A673 (cell line): Measurements from ENCODE around the gene RFX6. TPM values are rescaled to one million over a fixed set of nuclear protein-coding genes. Genes with fewer than 3 reads are reported as not detected.

ENCODE experiments used
- BruUV-seq: library from RNA; stranded (reverse); fragments of 400-500 nt; replicated peaks from 2 replicates; lab custom pipeline; 2021; lab: Mats Ljungman, UMichigan
- CTCF ChIA-PET: fragments of 300-600 bp; sonication (Branson Sonifier 250); formaldehyde crosslinking; loops from one replicate; lab custom pipeline; 2022; ENCODE audit warnings: antibody characterized with exemption; lab: Charles Lee
- POLR2A ChIA-PET: fragments of 300-600 bp; sonication (Branson Sonifier 250); formaldehyde crosslinking; loops from one replicate; lab custom pipeline; 2022; ENCODE audit warnings: antibody characterized with exemption; ENCODE audit not compliant: low non-redundant PET; lab: Charles Lee
- DNase-seq: peaks from one replicate; pipeline ENCODE4 v3.0.0-alpha.2; 2015; ENCODE audit warnings: low spot score
- H3K27ac ChIP-seq: fragments of 200-600 bp; sonication (generic); 2 replicates; pipeline ENCODE4 v1.5.1; 2016; ENCODE audit warnings: mixed run types, low read depth, mild to moderate bottlenecking, mixed read lengths, antibody characterized with exemption, low read length; ENCODE audit not compliant: poor library complexity, severe bottlenecking
- H3K27me3 ChIP-seq: fragments of 200-600 bp; sonication (generic); replicated peaks from 2 replicates; pipeline ENCODE4 v1.6.1; 2017; ENCODE audit warnings: mixed run types, low read depth, mild to moderate bottlenecking, mixed read lengths, antibody characterized with exemption, low read length; ENCODE audit not compliant: insufficient read depth, poor library complexity
- H3K36me3 ChIP-seq: fragments of 200-600 bp; sonication (generic); 2 replicates; pipeline ENCODE4 v1.6.1; 2016; ENCODE audit warnings: mixed run types, mild to moderate bottlenecking, mixed read lengths, antibody characterized with exemption, low read length; ENCODE audit not compliant: insufficient read depth, poor library complexity, severe bottlenecking
- H3K4me1 ChIP-seq: fragments of 200-600 bp; sonication (generic); 2 replicates; pipeline ENCODE4 v1.6.1; 2017; ENCODE audit warnings: mixed run types, mild to moderate bottlenecking, mixed read lengths, antibody characterized with exemption, low read length; ENCODE audit not compliant: insufficient read depth, poor library complexity, severe bottlenecking
- H3K4me3 ChIP-seq: fragments of 200-600 bp; sonication (generic); 2 replicates; pipeline ENCODE4 v1.5.1; 2016; ENCODE audit warnings: low read depth, mixed run types, mild to moderate bottlenecking, mixed read lengths, low read length; ENCODE audit not compliant: poor library complexity, severe bottlenecking
- H3K9me3 ChIP-seq: fragments of 200-600 bp; sonication (generic); 2 replicates; pipeline ENCODE4 v1.6.1; 2016; ENCODE audit warnings: mixed run types, low read depth, mild to moderate bottlenecking, mixed read lengths, antibody characterized with exemption, low read length; ENCODE audit not compliant: poor library complexity, severe bottlenecking
- EZH2 ChIP-seq: fragments of 200-600 bp; sonication (generic); IDR thresholded peaks from 2 replicates; pipeline ENCODE4 v1.6.1; 2017; ENCODE audit warnings: borderline replicate concordance, low read depth, mild to moderate bottlenecking, mixed read lengths, antibody characterized with exemption, low read length; ENCODE audit not compliant: poor library complexity, severe bottlenecking
- intact Hi-C: fragments of 100-400 bp; cut with micrococcal nuclease; formaldehyde crosslinking; loops from one replicate; pipeline ENCODE4 v1.10.0; 2022; ENCODE audit not compliant: unreplicated experiment
- total RNA-seq: library from RNA; stranded (reverse); gene quantifications from 2 replicates; pipeline ENCODE4 v1.2.3, GENCODE V29; 2021
- TF ChIP-seq, protein P1 (sequence below): fragments of 300-800, 200-600 bp; sonication (generic); conservative IDR thresholded peaks from 2 replicates; pipeline ENCODE4 v1.5.1; 2017; ENCODE audit warnings: low read depth, mild to moderate bottlenecking, antibody characterized with exemption, low read length, moderate library complexity, mixed read lengths

Gene RFX6
- total RNA-seq, 1 experiment from 2014 or later: not detected

DNA sequence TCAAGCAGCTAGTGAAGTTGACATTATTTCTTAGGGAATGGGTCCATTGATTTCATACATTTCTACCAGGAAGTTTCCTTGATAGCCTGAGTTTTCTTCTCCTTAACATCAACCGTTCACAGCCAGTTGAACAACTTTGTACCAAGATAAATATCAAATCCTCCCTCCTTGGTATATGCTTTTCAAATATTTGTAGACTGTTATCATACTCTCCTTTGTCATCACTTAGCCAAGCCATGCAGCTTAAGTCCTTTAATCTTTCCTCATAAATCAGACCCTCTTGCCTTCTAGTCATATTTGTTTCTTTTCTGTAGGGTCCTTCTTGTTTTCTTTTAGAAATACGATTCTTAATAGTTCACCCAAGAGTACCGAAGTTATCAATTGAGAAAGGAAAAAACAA is 25.6 kb downstream of the RFX6 start:
- no peak overlapping the region for H3K27ac ChIP-seq
- no peaks in the 10 kb centered on the region for H3K36me3 ChIP-seq
- ChIA-PET CTCF (no interaction called here), POLR2A (no interaction called here)
- no peaks in the 10 kb centered on the region for H3K4me1 ChIP-seq
- DNase-seq: no peak
- peaks cover 5% of the 10 kb centered on the region for H3K9me3 ChIP-seq
- H3K4me3 ChIP-seq: no peak overlapping the region
- intact Hi-C loops: no loop called here
- TF ChIP-seq, protein P1, sequence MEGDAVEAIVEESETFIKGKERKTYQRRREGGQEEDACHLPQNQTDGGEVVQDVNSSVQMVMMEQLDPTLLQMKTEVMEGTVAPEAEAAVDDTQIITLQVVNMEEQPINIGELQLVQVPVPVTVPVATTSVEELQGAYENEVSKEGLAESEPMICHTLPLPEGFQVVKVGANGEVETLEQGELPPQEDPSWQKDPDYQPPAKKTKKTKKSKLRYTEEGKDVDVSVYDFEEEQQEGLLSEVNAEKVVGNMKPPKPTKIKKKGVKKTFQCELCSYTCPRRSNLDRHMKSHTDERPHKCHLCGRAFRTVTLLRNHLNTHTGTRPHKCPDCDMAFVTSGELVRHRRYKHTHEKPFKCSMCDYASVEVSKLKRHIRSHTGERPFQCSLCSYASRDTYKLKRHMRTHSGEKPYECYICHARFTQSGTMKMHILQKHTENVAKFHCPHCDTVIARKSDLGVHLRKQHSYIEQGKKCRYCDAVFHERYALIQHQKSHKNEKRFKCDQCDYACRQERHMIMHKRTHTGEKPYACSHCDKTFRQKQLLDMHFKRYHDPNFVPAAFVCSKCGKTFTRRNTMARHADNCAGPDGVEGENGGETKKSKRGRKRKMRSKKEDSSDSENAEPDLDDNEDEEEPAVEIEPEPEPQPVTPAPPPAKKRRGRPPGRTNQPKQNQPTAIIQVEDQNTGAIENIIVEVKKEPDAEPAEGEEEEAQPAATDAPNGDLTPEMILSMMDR: no peak
- no peak for TF ChIP-seq EZH2
- H3K27me3 ChIP-seq: peaks cover 37% of the 10 kb centered on the region
- no TSS peak for BruUV-seq

DNA sequence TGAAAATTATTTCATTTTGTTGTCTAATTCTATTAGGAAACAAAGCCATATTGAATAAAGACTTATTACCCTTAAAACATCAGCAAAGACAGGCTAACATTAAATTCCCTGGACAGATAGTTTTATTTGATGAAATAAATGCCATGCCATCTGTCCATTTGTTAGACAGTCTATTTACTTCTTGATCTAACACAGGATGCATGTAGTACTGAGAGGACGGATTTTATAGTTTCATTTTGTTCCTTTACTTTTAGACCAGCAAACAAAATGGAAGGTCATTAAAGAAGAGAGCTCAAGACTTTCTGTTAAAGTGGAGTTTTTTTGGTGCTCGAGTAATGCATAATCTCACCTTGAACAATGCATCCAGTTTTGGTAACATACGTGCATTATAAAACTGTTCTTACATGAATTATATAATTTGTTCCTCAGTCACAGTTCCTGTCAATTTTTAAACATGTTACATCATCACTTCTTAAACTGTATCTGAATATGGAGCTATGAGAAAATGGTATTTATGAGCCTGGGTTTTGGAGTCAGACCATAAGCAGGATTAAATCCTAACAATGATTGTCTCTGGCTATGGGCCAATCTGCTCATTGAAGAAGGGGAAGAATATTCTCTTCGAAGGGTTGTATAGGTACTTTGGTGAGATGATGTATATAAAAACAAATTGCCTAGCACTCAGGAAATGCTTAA is 46.0 kb downstream of the RFX6 start:
- POLR2A ChIA-PET: no interaction called here
- DNase-seq: peak; percentile 47
- CTCF ChIA-PET: no interaction called here
- intact Hi-C loops: no loop called here
- Histone ChIP-seq H3K4me3 (no peak overlapping the region), H3K9me3 (no peaks in the 10 kb centered on the region), H3K27me3 (peaks cover 40% of the 10 kb centered on the region), H3K27ac (no peak overlapping the region), H3K4me1 (no peaks in the 10 kb centered on the region), H3K36me3 (no peaks in the 10 kb centered on the region)
- no TSS peak for BruUV-seq
- no peak for TF ChIP-seq EZH2
- TF ChIP-seq, protein P1: no peak

DNA sequence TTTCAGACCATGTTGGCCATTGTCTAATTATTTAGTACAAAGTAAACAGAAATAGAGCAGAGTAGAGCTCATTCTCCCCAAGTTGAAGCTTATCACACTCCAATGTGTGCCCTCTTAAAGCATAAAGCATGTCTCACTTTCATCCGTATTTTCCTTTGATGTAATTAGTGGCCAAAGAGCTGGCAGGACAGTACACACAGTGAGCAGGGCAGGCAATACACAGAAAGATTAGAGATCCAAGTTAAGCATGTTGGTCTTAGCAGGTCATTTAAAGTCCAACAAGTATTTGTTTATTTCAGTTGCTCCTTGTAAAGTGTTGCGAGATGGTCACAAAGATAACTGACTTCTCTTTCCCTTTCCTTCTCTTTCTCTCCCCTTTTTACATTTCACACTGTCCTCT is 47.2 kb downstream of the RFX6 start:
- CTCF ChIA-PET: no interaction called here
- no peak for TF ChIP-seq EZH2
- TF ChIP-seq, protein P1: no peak
- intact Hi-C loops: no loop called here
- no TSS peak for BruUV-seq
- Histone ChIP-seq H3K36me3 (no peaks in the 10 kb centered on the region), H3K9me3 (no peaks in the 10 kb centered on the region), H3K4me3 (no peak overlapping the region), H3K27ac (no peak overlapping the region), H3K4me1 (no peaks in the 10 kb centered on the region), H3K27me3 (peaks cover 27% of the 10 kb centered on the region)
- POLR2A ChIA-PET: no interaction called here
- no peak for DNase-seq
